Ramos (cell line): ENCODE results near the gene DEDD2.

Source experiments
- in situ Hi-C: fragments of 300-500 bp; cut with MboI; formaldehyde crosslinking; loops from one replicate; pipeline ENCODE4 v1.14.3; 2022; ENCODE audit warnings: low sequenced_read_pairs; ENCODE audit not compliant: unreplicated experiment

Gene DEDD2

GRCh38 chr19:42201489-42202289, 15.8 kb downstream of the DEDD2 start:
- in situ Hi-C loops: no loop called here

GRCh38 chr19:42200116-42200715, 17.3 kb downstream of the DEDD2 start:
- in situ Hi-C loops: no loop called here

- in situ Hi-C loops: no loop called here
Measured at GRCh38 chr19:42199440-42200115, 17.9 kb downstream of the DEDD2 start.

- in situ Hi-C loops: no loop called here
Measured at GRCh38 chr19:42198676-42199439, 18.6 kb downstream of the DEDD2 start.

- in situ Hi-C loops: no loop called here
Measured at GRCh38 chr19:42197375-42197817, 20.1 kb downstream of the DEDD2 start.

- in situ Hi-C loops: no loop called here
Measured at GRCh38 chr19:42196011-42197001, 21.2 kb downstream of the DEDD2 start.

- in situ Hi-C loops: no loop called here
Measured at GRCh38 chr19:42193706-42194105, 23.8 kb downstream of the DEDD2 start.

GRCh38 chr19:42193294-42193693, 24.2 kb downstream of the DEDD2 start:
- in situ Hi-C loops: no loop called here

GRCh38 chr19:42191855-42192254, 25.6 kb downstream of the DEDD2 start:
- in situ Hi-C loops: no loop called here

GRCh38 chr19:42191330-42191729, 26.1 kb downstream of the DEDD2 start:
- in situ Hi-C loops: no loop called here

- in situ Hi-C loops: loop anchor here (5.0 kb wide), 1 partner anchor 77 kb away; no protein-coding TSS in a partner anchor
Measured at GRCh38 chr19:42189133-42189532, 28.3 kb downstream of the DEDD2 start.

GRCh38 chr19:42188665-42189064, 28.8 kb downstream of the DEDD2 start:
- in situ Hi-C loops: loop anchor here (5.0 kb wide), 1 partner anchor 76 kb away; no protein-coding TSS in a partner anchor

GRCh38 chr19:42185277-42185676, 32.2 kb downstream of the DEDD2 start:
- in situ Hi-C loops: loop anchor here (5.0 kb wide), 1 partner anchor 73 kb away; no protein-coding TSS in a partner anchor

GRCh38 chr19:42184401-42184861, 33.0 kb downstream of the DEDD2 start:
- in situ Hi-C loops: no loop called here

GRCh38 chr19:42178791-42179674, 38.4 kb downstream of the DEDD2 start:
- in situ Hi-C loops: no loop called here

- in situ Hi-C loops: no loop called here
Measured at GRCh38 chr19:42177686-42178019, 39.8 kb downstream of the DEDD2 start.

GRCh38 chr19:42176990-42177685, 40.3 kb downstream of the DEDD2 start:
- in situ Hi-C loops: no loop called here

GRCh38 chr19:42176649-42176989, 40.9 kb downstream of the DEDD2 start:
- in situ Hi-C loops: no loop called here
